Chondrocyte (in vitro differentiated cells): ENCODE measurements around the gene RPTOR. TPM values are rescaled to one million over a fixed set of nuclear protein-coding genes. Genes with fewer than 3 reads are reported as not detected.

Experiments used
- DNase-seq: peaks from one replicate; pipeline ENCODE4 v3.0.0; 2021; ENCODE audit warnings: mixed read lengths, low spot score
- H3K27ac Mint-ChIP-seq: one replicate; pipeline ENCODE4 v1.8.0; 2021; ENCODE audit warnings: mild to moderate bottlenecking, moderate library complexity, mixed read lengths; ENCODE audit not compliant: unreplicated experiment
- H3K27me3 Mint-ChIP-seq: 2 replicates; pipeline ENCODE4 v1.8.0; 2021; ENCODE audit warnings: low read depth, mixed read lengths
- H3K36me3 Mint-ChIP-seq: 2 replicates; pipeline ENCODE4 v1.8.0; 2021; ENCODE audit warnings: low read depth, mixed read lengths
- H3K4me1 Mint-ChIP-seq: 2 replicates; pipeline ENCODE4 v1.8.0; 2021; ENCODE audit warnings: low read depth, mild to moderate bottlenecking, mixed read lengths
- H3K4me3 Mint-ChIP-seq: one replicate; pipeline ENCODE4 v1.8.0; 2021; ENCODE audit warnings: mild to moderate bottlenecking, moderate library complexity, mixed read lengths; ENCODE audit not compliant: unreplicated experiment
- H3K9me3 Mint-ChIP-seq: 2 replicates; pipeline ENCODE4 v1.8.0; 2021; ENCODE audit warnings: low read depth, mixed read lengths
- CTCF ChIP-seq: fragments of 200-600 bp; sonication (generic); IDR thresholded peaks from 2 replicates; pipeline ENCODE4 v1.5.0; 2021; ENCODE audit warnings: antibody characterized with exemption, mild to moderate bottlenecking, moderate library complexity
- total RNA-seq: library from RNA; stranded (reverse); gene quantifications from 3 replicates; pipeline ENCODE4 v1.2.1, GENCODE V29; 2021

Gene RPTOR
- total RNA-seq, 1 donor from 2014 or later, result 30.9 TPM

GRCh38 chr17:80953471-80954315 is 409.1 kb downstream of the RPTOR start:
- Mint-ChIP-seq H3K27me3 (no peaks in the 10 kb centered on the region), H3K36me3 (peaks cover 6% of the 10 kb centered on the region), H3K27ac (no peak overlapping the region), H3K4me3 (no peak overlapping the region), H3K4me1 (peaks cover 6% of the 10 kb centered on the region), H3K9me3 (no peaks in the 10 kb centered on the region)
- TF ChIP-seq CTCF, result no peak
- peak; percentile 61 for DNase-seq

DNA sequence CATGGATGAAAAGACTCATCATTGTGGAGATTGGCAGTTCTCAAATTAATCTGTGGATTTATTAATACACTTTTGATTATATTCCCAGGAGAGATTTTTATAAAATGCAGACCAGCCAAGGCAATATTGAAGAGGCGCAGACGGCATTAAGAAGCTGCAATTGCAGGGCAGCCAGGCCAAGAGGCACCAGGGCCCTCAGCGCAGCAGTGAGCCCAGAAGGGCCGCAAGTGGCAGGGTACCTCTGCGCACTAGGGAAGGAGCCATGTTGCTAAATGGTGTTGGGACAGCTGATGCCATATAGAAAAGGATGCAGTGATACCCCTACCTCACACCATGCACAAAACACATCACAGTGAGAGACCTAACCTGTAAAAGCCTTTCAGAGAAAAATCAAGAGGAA is 410.4 kb downstream of the RPTOR start:
- DNase-seq, result peak; percentile 34
- peaks cover 13% of the 10 kb centered on the region for H3K4me1 Mint-ChIP-seq
- no peak for TF ChIP-seq CTCF
- no peak overlapping the region for H3K4me3 Mint-ChIP-seq
- H3K9me3 Mint-ChIP-seq, result no peaks in the 10 kb centered on the region
- no peak overlapping the region for H3K27ac Mint-ChIP-seq
- no peaks in the 10 kb centered on the region for H3K27me3 Mint-ChIP-seq
- H3K36me3 Mint-ChIP-seq, result peaks cover 6% of the 10 kb centered on the region

DNA sequence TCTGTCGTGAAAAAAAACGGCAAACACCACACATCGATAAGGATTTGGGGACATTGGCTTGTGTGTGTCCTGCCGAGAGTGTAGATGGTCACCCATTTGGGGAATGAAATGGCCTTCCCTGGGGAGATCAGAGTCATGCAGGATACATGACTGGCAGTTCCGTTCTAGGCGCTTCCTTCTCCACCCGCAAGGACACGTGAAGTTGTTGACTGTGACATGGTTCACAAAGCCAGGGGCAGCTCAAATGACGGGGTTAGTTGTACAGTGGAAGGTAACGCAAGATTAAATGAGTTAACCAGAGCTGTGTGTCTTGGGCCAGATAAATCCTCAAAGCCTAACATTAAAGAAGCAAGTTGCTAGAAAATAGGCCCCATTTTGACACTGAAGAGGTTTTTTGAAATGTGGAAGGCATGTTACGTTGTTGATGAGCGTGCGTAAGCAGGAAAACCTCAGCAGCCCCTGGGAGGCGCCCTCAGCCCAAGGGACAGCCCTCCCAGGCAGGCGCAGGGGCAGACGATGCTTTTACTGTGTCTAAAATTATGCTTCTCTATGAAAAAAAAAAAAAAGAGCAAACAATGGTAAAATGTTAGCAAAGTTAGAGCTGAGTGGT is 411.1 kb downstream of the RPTOR start:
- Mint-ChIP-seq H3K9me3 (no peaks in the 10 kb centered on the region), H3K27me3 (no peaks in the 10 kb centered on the region), H3K4me1 (peaks cover 15% of the 10 kb centered on the region), H3K36me3 (peaks cover 4% of the 10 kb centered on the region), H3K4me3 (no peak overlapping the region), H3K27ac (no peak overlapping the region)
- no peak for TF ChIP-seq CTCF
- peak; percentile 20 for DNase-seq

DNA sequence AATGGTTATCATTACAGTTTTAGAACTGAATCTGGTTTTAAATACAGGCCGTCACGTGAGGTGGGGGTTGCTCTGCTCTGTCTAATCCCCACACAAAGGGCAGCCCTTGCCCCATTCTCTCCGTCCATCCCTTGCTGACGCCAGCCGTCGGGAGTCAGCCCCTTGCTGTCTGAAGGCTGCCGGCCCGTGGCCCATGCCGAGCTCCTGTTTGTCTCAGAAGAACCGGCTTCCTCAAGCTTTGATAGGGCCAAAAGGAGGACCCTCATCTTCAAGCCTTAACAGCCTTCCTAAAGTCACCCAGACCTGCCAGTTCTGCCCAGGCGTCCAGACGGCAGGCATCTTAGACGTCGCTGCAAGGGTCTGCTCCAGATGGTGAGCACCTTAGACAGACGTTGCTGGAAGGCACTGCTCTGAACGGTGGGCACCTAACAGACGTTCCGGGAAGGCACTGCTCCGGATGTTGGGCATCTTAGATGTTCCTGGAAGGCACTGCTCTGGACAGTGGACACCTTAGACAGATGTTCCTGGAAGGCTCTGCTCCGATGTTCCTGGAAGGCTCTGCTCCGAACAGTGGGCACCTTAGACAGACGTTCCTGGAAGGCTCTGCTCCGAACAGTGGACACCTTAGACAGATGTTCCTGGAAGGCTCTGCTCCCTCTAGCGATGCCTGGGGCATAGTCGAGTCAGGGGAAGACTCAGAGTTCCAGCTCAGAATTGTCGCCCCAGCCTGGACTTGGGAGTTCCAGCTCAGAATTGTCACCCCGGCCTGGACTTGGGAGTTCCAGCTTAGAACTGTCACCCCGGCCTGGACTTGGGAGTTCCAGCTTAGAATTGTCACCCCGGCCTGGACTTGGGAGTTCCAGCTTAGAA is 411.9 kb downstream of the RPTOR start:
- peak; percentile 68 for DNase-seq
- H3K4me3 Mint-ChIP-seq, result no peak overlapping the region
- no peaks in the 10 kb centered on the region for H3K27me3 Mint-ChIP-seq
- H3K4me1 Mint-ChIP-seq, result peaks cover 16% of the 10 kb centered on the region
- no peak for TF ChIP-seq CTCF
- no peak overlapping the region for H3K27ac Mint-ChIP-seq
- peaks cover 4% of the 10 kb centered on the region for H3K36me3 Mint-ChIP-seq
- H3K9me3 Mint-ChIP-seq, result no peaks in the 10 kb centered on the region

- no peak overlapping the region for H3K27ac Mint-ChIP-seq
- H3K27me3 Mint-ChIP-seq, result no peaks in the 10 kb centered on the region
- peaks cover 4% of the 10 kb centered on the region for H3K36me3 Mint-ChIP-seq
- peaks cover 24% of the 10 kb centered on the region for H3K4me1 Mint-ChIP-seq
- H3K4me3 Mint-ChIP-seq, result no peak overlapping the region
- no peaks in the 10 kb centered on the region for H3K9me3 Mint-ChIP-seq
- no peak for TF ChIP-seq CTCF
- DNase-seq, result peak; percentile 87
These were observed 412.9 kb downstream of the RPTOR start for GRCh38 chr17:80957461-80957941.
